ENCODE results near the gene ZXDC. TPM values are rescaled to one million over a fixed set of nuclear protein-coding genes. Genes with fewer than 3 reads are reported as not detected.

Gene ZXDC
- polyA plus RNA-seq, 1 experiment, result 15.8 TPM

- Histone ChIP-seq H3K4me3 (ENCODE audit: low read depth, low read length) (no peak overlapping the region), H3K36me3 (ENCODE audit: control insufficient read depth, insufficient read depth, low read length) (peaks cover 5% of the 10 kb centered on the region), H3K27me3 (ENCODE audit: control insufficient read depth, insufficient read depth, low read length) (no peaks in the 10 kb centered on the region)
- CTCF ChIA-PET, result no interaction called here
- POLR2A ChIA-PET, result interaction anchor here (0.6 kb wide), 1 partner anchor 348 kb away, joined by 3 read pairs; the partner anchor contains the start of gene SLC41A3
- DNase-seq (ENCODE audit: low read depth), result no peak
- TF ChIP-seq, protein P1, sequence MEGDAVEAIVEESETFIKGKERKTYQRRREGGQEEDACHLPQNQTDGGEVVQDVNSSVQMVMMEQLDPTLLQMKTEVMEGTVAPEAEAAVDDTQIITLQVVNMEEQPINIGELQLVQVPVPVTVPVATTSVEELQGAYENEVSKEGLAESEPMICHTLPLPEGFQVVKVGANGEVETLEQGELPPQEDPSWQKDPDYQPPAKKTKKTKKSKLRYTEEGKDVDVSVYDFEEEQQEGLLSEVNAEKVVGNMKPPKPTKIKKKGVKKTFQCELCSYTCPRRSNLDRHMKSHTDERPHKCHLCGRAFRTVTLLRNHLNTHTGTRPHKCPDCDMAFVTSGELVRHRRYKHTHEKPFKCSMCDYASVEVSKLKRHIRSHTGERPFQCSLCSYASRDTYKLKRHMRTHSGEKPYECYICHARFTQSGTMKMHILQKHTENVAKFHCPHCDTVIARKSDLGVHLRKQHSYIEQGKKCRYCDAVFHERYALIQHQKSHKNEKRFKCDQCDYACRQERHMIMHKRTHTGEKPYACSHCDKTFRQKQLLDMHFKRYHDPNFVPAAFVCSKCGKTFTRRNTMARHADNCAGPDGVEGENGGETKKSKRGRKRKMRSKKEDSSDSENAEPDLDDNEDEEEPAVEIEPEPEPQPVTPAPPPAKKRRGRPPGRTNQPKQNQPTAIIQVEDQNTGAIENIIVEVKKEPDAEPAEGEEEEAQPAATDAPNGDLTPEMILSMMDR (IDR thresholded peaks at IDR 0.05; ENCODE audit: insufficient read depth, low read depth, low read length), result no peak
Measured at GRCh38 chr3:126432361-126433104, 43.2 kb downstream of the ZXDC start.

DNA sequence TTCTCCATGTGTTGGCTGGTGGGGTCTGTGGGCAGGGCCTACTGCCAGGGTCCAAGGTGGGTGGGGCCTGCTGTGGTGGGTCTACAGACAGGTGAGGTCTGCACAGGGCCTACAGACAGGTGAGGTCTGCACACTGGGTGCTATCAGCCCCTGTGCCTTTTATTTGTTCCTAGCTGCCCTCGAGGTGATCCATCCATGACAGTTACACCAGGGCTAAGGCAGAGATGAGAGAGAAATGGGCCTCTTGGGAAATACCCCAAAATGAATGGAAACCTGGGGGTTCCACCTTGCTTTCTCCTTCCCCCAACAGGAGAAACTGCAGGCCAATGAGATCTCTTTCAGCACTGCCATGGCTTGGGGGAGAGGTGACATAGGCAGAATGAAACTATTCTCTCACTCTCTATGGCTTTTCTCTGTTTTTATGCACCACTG lies 44.6 kb downstream of the ZXDC start:
- H3K36me3 ChIP-seq (ENCODE audit: control insufficient read depth, insufficient read depth, low read length), result peaks cover 2% of the 10 kb centered on the region
- no peak overlapping the region for H3K4me3 ChIP-seq (ENCODE audit: low read depth, low read length)
- no peak for DNase-seq (ENCODE audit: low read depth)
- H3K27me3 ChIP-seq (ENCODE audit: control insufficient read depth, insufficient read depth, low read length), result no peaks in the 10 kb centered on the region
- ChIA-PET POLR2A (no interaction called here), CTCF (no interaction called here)
- TF ChIP-seq, protein P1 (IDR thresholded peaks at IDR 0.05; ENCODE audit: insufficient read depth, low read depth, low read length), result no peak

DNA sequence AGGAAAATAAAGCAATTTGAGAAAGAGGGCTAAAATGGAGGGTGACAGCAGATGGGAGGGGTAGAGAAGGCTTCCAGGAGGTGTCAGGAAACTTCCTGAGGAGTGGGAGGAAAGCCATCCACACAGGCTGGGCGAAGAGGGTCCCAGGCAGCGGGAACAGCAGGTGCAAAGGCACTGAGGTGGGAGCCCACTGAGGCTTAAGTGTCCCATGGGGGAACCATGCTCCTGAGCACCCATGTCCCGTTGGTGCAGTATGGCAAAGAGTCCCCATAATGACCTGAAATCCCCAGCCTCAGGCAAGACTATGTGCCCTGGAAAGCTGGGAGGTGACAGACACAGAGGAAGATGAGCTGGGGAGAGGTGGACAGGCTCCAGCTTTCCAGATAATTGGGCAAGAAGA lies 50.9 kb downstream of the ZXDC start:
- TF ChIP-seq, protein P1 (IDR thresholded peaks at IDR 0.05; ENCODE audit: insufficient read depth, low read depth, low read length), result no peak
- H3K27me3 ChIP-seq (ENCODE audit: control insufficient read depth, insufficient read depth, low read length), result no peaks in the 10 kb centered on the region
- no peaks in the 10 kb centered on the region for H3K36me3 ChIP-seq (ENCODE audit: control insufficient read depth, insufficient read depth, low read length)
- ChIA-PET POLR2A (no interaction called here), CTCF (no interaction called here)
- no peak for DNase-seq (ENCODE audit: low read depth)
- no peak overlapping the region for H3K4me3 ChIP-seq (ENCODE audit: low read depth, low read length)

- CTCF ChIA-PET, result no interaction called here
- H3K27me3 ChIP-seq (ENCODE audit: control insufficient read depth, insufficient read depth, low read length), result no peaks in the 10 kb centered on the region
- no peak for DNase-seq (ENCODE audit: low read depth)
- no peak overlapping the region for H3K4me3 ChIP-seq (ENCODE audit: low read depth, low read length)
- POLR2A ChIA-PET, result no interaction called here
- TF ChIP-seq, protein P1 (IDR thresholded peaks at IDR 0.05; ENCODE audit: insufficient read depth, low read depth, low read length), result no peak
- H3K36me3 ChIP-seq (ENCODE audit: control insufficient read depth, insufficient read depth, low read length), result no peaks in the 10 kb centered on the region
Measured at GRCh38 chr3:126424039-126424717, 51.5 kb downstream of the ZXDC start.

GRCh38 chr3:126423191-126424038 lies 52.3 kb downstream of the ZXDC start:
- POLR2A ChIA-PET, result no interaction called here
- CTCF ChIA-PET, result no interaction called here
- Histone ChIP-seq H3K4me3 (ENCODE audit: low read depth, low read length) (no peak overlapping the region), H3K27me3 (ENCODE audit: control insufficient read depth, insufficient read depth, low read length) (no peaks in the 10 kb centered on the region; the same call in 1 of the 2 replicates), H3K36me3 (ENCODE audit: control insufficient read depth, insufficient read depth, low read length) (no peaks in the 10 kb centered on the region)
- DNase-seq (ENCODE audit: low read depth), result no peak
- TF ChIP-seq, protein P1 (IDR thresholded peaks at IDR 0.05; ENCODE audit: insufficient read depth, low read depth, low read length), result no peak
